CD4-positive, alpha-beta memory T cell (primary cell): ENCODE data around the gene AP2A2. TPM values are rescaled to one million over a fixed set of nuclear protein-coding genes. Genes with fewer than 3 reads are reported as not detected.

ENCODE experiments used
- CTCF ChIA-PET: fragments of 350-600 bp; sonication (Branson Sonifier 250); formaldehyde crosslinking; loops from one replicate; lab custom pipeline; 2021; ENCODE audit warnings: inconsistent platforms; ENCODE audit not compliant: partially characterized antibody; lab: Charles Lee
- POLR2A ChIA-PET: fragments of 350-600 bp; sonication (Branson Sonifier 250); formaldehyde crosslinking; loops from one replicate; lab custom pipeline; 2021; ENCODE audit not compliant: partially characterized antibody; lab: Charles Lee
- DNase-seq, 5 donors: peaks; one replicate each; pipeline versions ENCODE4 v3.0.0 to v3.0.0-alpha.2; 2020 to 2022; ENCODE audit warnings: mixed read lengths in 1 of 5
- H3K27ac ChIP-seq: one replicate; pipeline ENCODE4 v1.7.0; 2013; ENCODE audit warnings: low read depth, low read length
- H3K27me3 ChIP-seq: 2 replicates; pipeline ENCODE4 v1.7.0; 2013; ENCODE audit warnings: mild to moderate bottlenecking, low read length, moderate library complexity; ENCODE audit not compliant: insufficient read depth
- H3K36me3 ChIP-seq: 2 replicates; pipeline ENCODE4 v1.7.0; 2013; ENCODE audit warnings: mild to moderate bottlenecking, low read length, moderate library complexity; ENCODE audit not compliant: insufficient read depth
- H3K4me1 ChIP-seq: 2 replicates; pipeline ENCODE4 v1.7.0; 2013; ENCODE audit warnings: mild to moderate bottlenecking, low read length, moderate library complexity; ENCODE audit not compliant: insufficient read depth
- H3K4me3 ChIP-seq, 2 donors: one replicate each; pipeline ENCODE4 v1.7.0; 2013; ENCODE audit warnings: low read length in 2 of 2, mild to moderate bottlenecking in 1 of 2
- H3K9me3 ChIP-seq, 2 donors: one replicate each; pipeline ENCODE4 v1.7.0; 2013; ENCODE audit warnings: low read length in 2 of 2, control low read depth in 1 of 2; ENCODE audit not compliant: control insufficient read depth in 1 of 2
- H3K27ac Mint-ChIP-seq, 7 donors: one replicate each; pipeline ENCODE4 v1.8.0; 2020 to 2021; ENCODE audit warnings: mixed read lengths in 7 of 7, mild to moderate bottlenecking in 6 of 7, inconsistent platforms in 3 of 7, moderate library complexity in 3 of 7
- H3K27me3 Mint-ChIP-seq, 2 donors: one replicate each; pipeline ENCODE4 v1.8.0; 2020 to 2021; ENCODE audit warnings: mixed read lengths in 2 of 2
- H3K36me3 Mint-ChIP-seq, 2 donors: one replicate each; pipeline ENCODE4 v1.8.0; 2020 to 2021; ENCODE audit warnings: mixed read lengths in 2 of 2, inconsistent platforms in 1 of 2, mild to moderate bottlenecking in 1 of 2
- H3K4me1 Mint-ChIP-seq, 4 donors: one replicate each; pipeline ENCODE4 v1.8.0; 2020 to 2021; ENCODE audit warnings: mixed read lengths in 4 of 4, mild to moderate bottlenecking in 1 of 4
- H3K4me3 Mint-ChIP-seq, 8 donors: one replicate each; pipeline ENCODE4 v1.8.0; 2020 to 2021; ENCODE audit warnings: mixed read lengths in 8 of 8, mild to moderate bottlenecking in 7 of 8, moderate library complexity in 6 of 8, inconsistent platforms in 3 of 8
- H3K9me3 Mint-ChIP-seq, 8 donors: one replicate each; pipeline ENCODE4 v1.8.0; 2020 to 2021; ENCODE audit warnings: mixed read lengths in 8 of 8, mild to moderate bottlenecking in 5 of 8, inconsistent platforms in 3 of 8, moderate library complexity in 1 of 8
- intact Hi-C: fragments of 100-400 bp; cut with micrococcal nuclease; formaldehyde crosslinking; loops from one replicate; pipeline ENCODE4 v1.15.1; 2023
- polyA plus RNA-seq, 2 donors: library from polyadenylated mRNA; unstranded; fragments of 300-500 nt; fragmentation: Illumina TruSeq; gene quantifications; one replicate each; pipeline ENCODE4 v1.2.3, GENCODE V29; 2021
- total RNA-seq, 2 experiments: library from RNA; stranded (reverse); gene quantifications; one replicate each; pipeline ENCODE4 v1.2.3, GENCODE V29; 2021

AP2A2 gene
- total and polyA plus RNA-seq, 4 experiments from 2014 or later = 5.1 to 87.4 (median 47.9) TPM

- no peaks in the 10 kb centered on the region for H3K9me3 ChIP-seq
- no peak overlapping the region for H3K4me3 Mint-ChIP-seq
- H3K27me3 Mint-ChIP-seq = no peaks in the 10 kb centered on the region
- no peak overlapping the region for H3K27ac Mint-ChIP-seq
- peak in 1 of 5 donors; percentile 28 for DNase-seq
- no peaks in the 10 kb centered on the region for H3K27me3 ChIP-seq
- ChIA-PET POLR2A (no interaction called here), CTCF (no interaction called here)
- no peak overlapping the region for H3K4me3 ChIP-seq
- H3K36me3 Mint-ChIP-seq = peaks cover 33 to 55% of the 10 kb centered on the region in 2 donors
- H3K36me3 ChIP-seq = peaks cover 45% of the 10 kb centered on the region
- intact Hi-C loops = no loop called here
- no peak overlapping the region for H3K27ac ChIP-seq
- H3K9me3 Mint-ChIP-seq = no peaks in the 10 kb centered on the region
- H3K4me1 Mint-ChIP-seq = peaks cover 0 to 8% (median 1%) of the 10 kb centered on the region in 4 donors
- no peaks in the 10 kb centered on the region for H3K4me1 ChIP-seq
Observed at GRCh38 chr11:1002406-1002984, 76.8 kb downstream of the AP2A2 start.

- Histone ChIP-seq H3K4me1 (no peaks in the 10 kb centered on the region), H3K36me3 (peaks cover 49% of the 10 kb centered on the region), H3K4me3 (no peak overlapping the region), H3K9me3 (no peaks in the 10 kb centered on the region), H3K27me3 (no peaks in the 10 kb centered on the region), H3K27ac (no peak overlapping the region)
- H3K9me3 Mint-ChIP-seq = no peaks in the 10 kb centered on the region
- H3K4me1 Mint-ChIP-seq = peaks cover 0 to 8% (median 1%) of the 10 kb centered on the region in 4 donors
- DNase-seq = peak in 1 of 5 donors; percentile 33
- no peak overlapping the region for H3K27ac Mint-ChIP-seq
- peaks cover 33 to 56% of the 10 kb centered on the region in 2 donors for H3K36me3 Mint-ChIP-seq
- intact Hi-C loops = no loop called here
- ChIA-PET POLR2A (no interaction called here), CTCF (no interaction called here)
- H3K27me3 Mint-ChIP-seq = no peaks in the 10 kb centered on the region
- no peak overlapping the region for H3K4me3 Mint-ChIP-seq
Observed at GRCh38 chr11:1003159-1003558, 77.5 kb downstream of the AP2A2 start.

GRCh38 chr11:1005928-1006327 lies 80.3 kb downstream of the AP2A2 start:
- no peaks in the 10 kb centered on the region for H3K27me3 Mint-ChIP-seq
- Histone ChIP-seq H3K9me3 (no peaks in the 10 kb centered on the region), H3K36me3 (peaks cover 65% of the 10 kb centered on the region), H3K4me1 (no peaks in the 10 kb centered on the region), H3K4me3 (no peak overlapping the region), H3K27me3 (no peaks in the 10 kb centered on the region), H3K27ac (no peak overlapping the region)
- no peak overlapping the region for H3K4me3 Mint-ChIP-seq
- H3K27ac Mint-ChIP-seq = no peak overlapping the region
- CTCF ChIA-PET = no interaction called here
- peaks cover 0 to 4% (median 1%) of the 10 kb centered on the region in 4 donors for H3K4me1 Mint-ChIP-seq
- H3K9me3 Mint-ChIP-seq = no peaks in the 10 kb centered on the region
- H3K36me3 Mint-ChIP-seq = peaks cover 45 to 68% of the 10 kb centered on the region in 2 donors
- POLR2A ChIA-PET = no interaction called here
- intact Hi-C loops = no loop called here
- DNase-seq = peak in 1 of 5 donors; percentile 16

GRCh38 chr11:1006762-1007161 lies 81.1 kb downstream of the AP2A2 start:
- CTCF ChIA-PET = no interaction called here
- H3K36me3 Mint-ChIP-seq = peaks cover 38 to 66% of the 10 kb centered on the region in 2 donors

GRCh38 chr11:1007279-1007678 lies 81.6 kb downstream of the AP2A2 start:
- H3K27me3 Mint-ChIP-seq = no peaks in the 10 kb centered on the region
- ChIA-PET CTCF (no interaction called here), POLR2A (no interaction called here)
- Histone ChIP-seq H3K36me3 (peaks cover 54% of the 10 kb centered on the region), H3K27ac (no peak overlapping the region), H3K4me1 (no peaks in the 10 kb centered on the region), H3K27me3 (no peaks in the 10 kb centered on the region), H3K4me3 (no peak overlapping the region), H3K9me3 (no peaks in the 10 kb centered on the region)
- no peak overlapping the region for H3K27ac Mint-ChIP-seq
- H3K4me3 Mint-ChIP-seq = no peak overlapping the region
- DNase-seq = no peak
- no peaks in the 10 kb centered on the region for H3K4me1 Mint-ChIP-seq
- no peaks in the 10 kb centered on the region for H3K9me3 Mint-ChIP-seq
- peaks cover 38 to 68% of the 10 kb centered on the region in 2 donors for H3K36me3 Mint-ChIP-seq
- intact Hi-C loops = no loop called here

More at GRCh38 chr11:1006762-1007161, 81.1 kb downstream of the AP2A2 start:
- peaks cover 59% of the 10 kb centered on the region for H3K36me3 ChIP-seq
- intact Hi-C loops = no loop called here
- H3K27ac Mint-ChIP-seq = no peak overlapping the region
- H3K4me3 Mint-ChIP-seq = no peak overlapping the region
- H3K27me3 ChIP-seq = no peaks in the 10 kb centered on the region
- peaks cover 0 to 2% (median 0%) of the 10 kb centered on the region in 4 donors for H3K4me1 Mint-ChIP-seq
- no peaks in the 10 kb centered on the region for H3K27me3 Mint-ChIP-seq
- POLR2A ChIA-PET = no interaction called here
- H3K9me3 ChIP-seq = no peaks in the 10 kb centered on the region
- DNase-seq = no peak
- H3K9me3 Mint-ChIP-seq = no peaks in the 10 kb centered on the region
- no peaks in the 10 kb centered on the region for H3K4me1 ChIP-seq
- H3K27ac ChIP-seq = no peak overlapping the region
- H3K4me3 ChIP-seq = no peak overlapping the region

GRCh38 chr11:1008001-1008802 lies 82.5 kb downstream of the AP2A2 start:
- intact Hi-C loops = no loop called here
- ChIA-PET CTCF (no interaction called here), POLR2A (no interaction called here)
- Histone ChIP-seq H3K27me3 (no peaks in the 10 kb centered on the region), H3K36me3 (peaks cover 46% of the 10 kb centered on the region), H3K27ac (no peak overlapping the region), H3K4me1 (no peaks in the 10 kb centered on the region), H3K4me3 (no peak overlapping the region), H3K9me3 (no peaks in the 10 kb centered on the region)
- H3K9me3 Mint-ChIP-seq = no peaks in the 10 kb centered on the region
- H3K4me3 Mint-ChIP-seq = no peak overlapping the region
- H3K27ac Mint-ChIP-seq = no peak overlapping the region
- H3K4me1 Mint-ChIP-seq = no peaks in the 10 kb centered on the region
- no peaks in the 10 kb centered on the region for H3K27me3 Mint-ChIP-seq
- peaks cover 33 to 65% of the 10 kb centered on the region in 2 donors for H3K36me3 Mint-ChIP-seq
- no peak for DNase-seq

GRCh38 chr11:1008803-1009145 lies 83.1 kb downstream of the AP2A2 start:
- Histone ChIP-seq H3K4me3 (no peak overlapping the region), H3K27me3 (no peaks in the 10 kb centered on the region), H3K4me1 (no peaks in the 10 kb centered on the region), H3K36me3 (peaks cover 44% of the 10 kb centered on the region), H3K9me3 (no peaks in the 10 kb centered on the region), H3K27ac (no peak overlapping the region)
- H3K4me3 Mint-ChIP-seq = no peak overlapping the region
- intact Hi-C loops = no loop called here
- POLR2A ChIA-PET = no interaction called here
- no peaks in the 10 kb centered on the region for H3K4me1 Mint-ChIP-seq
- peaks cover 29 to 59% of the 10 kb centered on the region in 2 donors for H3K36me3 Mint-ChIP-seq
- no peak overlapping the region for H3K27ac Mint-ChIP-seq
- CTCF ChIA-PET = no interaction called here
- H3K27me3 Mint-ChIP-seq = no peaks in the 10 kb centered on the region
- no peak for DNase-seq
- no peaks in the 10 kb centered on the region for H3K9me3 Mint-ChIP-seq
